ES-I3 (cell line): ENCODE results near the gene LHX1.

Experiments used
- H3K36me3 ChIP-seq: 2 replicates; pipeline ENCODE4 v1.6.1; 2013; ENCODE audit warnings: mild to moderate bottlenecking, low read length, control low read depth, moderate library complexity; ENCODE audit not compliant: insufficient read depth
- H3K4me1 ChIP-seq: 2 replicates; pipeline ENCODE4 v1.6.1; 2013; ENCODE audit warnings: mild to moderate bottlenecking, control low read depth, low read length; ENCODE audit not compliant: insufficient read depth
- H3K9ac ChIP-seq: 2 replicates; pipeline ENCODE4 v1.6.1; 2013; ENCODE audit warnings: low read depth, mild to moderate bottlenecking, low read length, moderate library complexity
- H3K9me3 ChIP-seq: 2 replicates; pipeline ENCODE4 v1.6.1; 2013; ENCODE audit warnings: mild to moderate bottlenecking, low read length, moderate library complexity; ENCODE audit not compliant: control insufficient read depth, insufficient read depth

LHX1 gene

DNA sequence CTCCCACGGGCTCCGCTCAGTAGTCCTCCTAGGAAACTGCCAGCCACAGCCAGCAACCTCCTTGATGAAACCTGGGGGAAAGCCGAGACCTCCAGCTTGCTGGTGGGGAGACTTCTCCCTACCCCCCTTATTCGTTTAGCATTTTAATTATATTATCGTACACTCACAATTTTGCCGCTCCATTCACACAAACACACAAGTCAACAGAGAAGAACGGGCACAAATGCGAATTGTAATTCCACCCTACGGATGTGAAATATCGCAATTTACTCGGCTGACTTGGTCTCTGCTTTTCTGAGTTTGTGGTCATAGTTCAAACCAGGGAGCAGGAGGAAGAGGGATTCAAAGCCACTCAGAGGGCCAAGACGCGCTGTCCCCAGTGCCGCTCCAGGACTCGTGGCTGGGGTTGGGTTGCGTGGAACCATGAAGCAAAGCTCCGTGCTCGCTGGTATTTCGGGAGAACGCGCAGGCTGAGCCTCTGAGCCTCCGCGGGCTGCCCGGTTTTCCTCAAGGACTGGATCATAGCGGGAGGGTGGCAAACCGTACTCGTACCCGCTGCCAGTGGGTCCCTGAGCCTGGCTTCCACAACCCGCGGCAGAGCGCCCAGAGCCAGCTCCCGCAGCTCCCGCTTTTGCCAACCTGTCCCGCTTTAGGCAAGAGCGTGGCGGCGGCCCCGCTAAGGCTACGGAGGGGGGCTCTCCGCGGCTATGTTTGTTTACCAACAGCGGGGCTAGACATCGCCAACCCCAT lies 2.0 kb downstream of the LHX1 start:
- H3K4me1 ChIP-seq: peaks cover 12% of the 10 kb centered on the region
- no peaks in the 10 kb centered on the region for H3K36me3 ChIP-seq
- H3K9ac ChIP-seq: peak overlapping the region; percentile 64; the same call in 1 of the 2 replicates
- no peaks in the 10 kb centered on the region for H3K9me3 ChIP-seq

- H3K9me3 ChIP-seq: no peaks in the 10 kb centered on the region
- H3K4me1 ChIP-seq: peaks cover 12% of the 10 kb centered on the region
- H3K36me3 ChIP-seq: no peaks in the 10 kb centered on the region
- H3K9ac ChIP-seq: no peak overlapping the region; the same call in 1 of the 2 replicates
Measured at GRCh38 chr17:36939802-36940312, 2.6 kb downstream of the LHX1 start.

GRCh38 chr17:36940313-36941264 lies 3.3 kb downstream of the LHX1 start:
- H3K36me3 ChIP-seq: no peaks in the 10 kb centered on the region
- H3K9me3 ChIP-seq: no peaks in the 10 kb centered on the region
- H3K4me1 ChIP-seq: peaks cover 13% of the 10 kb centered on the region
- no peak overlapping the region for H3K9ac ChIP-seq

DNA sequence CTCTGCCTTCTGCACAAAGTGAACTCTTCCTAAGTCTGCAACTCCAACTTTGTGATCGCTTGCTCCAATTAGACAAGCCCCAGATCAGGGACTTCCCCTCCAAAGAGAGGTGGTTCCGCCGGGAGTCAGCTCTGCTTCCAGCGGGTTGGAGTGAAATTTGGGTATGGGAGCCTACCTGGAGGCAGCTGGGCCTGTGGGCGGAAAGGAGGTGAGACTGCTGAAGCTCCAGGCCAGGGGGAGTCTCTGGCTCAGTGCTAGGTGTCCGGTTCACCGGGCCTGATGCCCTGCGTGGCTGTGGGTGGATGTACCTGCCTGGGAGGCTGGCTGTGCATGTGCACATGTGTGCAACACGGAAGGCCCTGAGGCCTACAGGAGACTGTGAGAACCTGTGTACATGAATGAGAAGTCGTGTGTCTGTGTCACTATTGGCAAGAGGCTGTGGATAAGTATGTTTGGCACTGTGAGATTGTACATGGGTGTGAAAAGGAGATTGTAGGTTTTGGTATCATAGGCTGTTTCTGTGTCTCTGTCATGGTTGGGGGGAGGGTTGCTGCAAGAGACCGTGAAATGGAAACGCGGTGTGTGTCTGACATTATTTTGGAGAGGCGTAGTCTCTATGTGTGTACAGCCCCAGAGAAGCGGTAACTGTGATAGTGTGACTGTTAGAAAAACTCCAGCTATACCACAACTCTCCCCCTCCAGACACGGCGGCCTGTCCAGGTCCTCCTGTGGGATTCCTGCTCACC lies 4.2 kb downstream of the LHX1 start:
- H3K9ac ChIP-seq: peak overlapping the region; percentile 45; the same call in 1 of the 2 replicates
- H3K36me3 ChIP-seq: no peaks in the 10 kb centered on the region
- peaks cover 17% of the 10 kb centered on the region for H3K4me1 ChIP-seq
- H3K9me3 ChIP-seq: no peaks in the 10 kb centered on the region

- H3K9me3 ChIP-seq: no peaks in the 10 kb centered on the region
- H3K9ac ChIP-seq: peak overlapping the region; percentile 45; the same call in 1 of the 2 replicates
- no peaks in the 10 kb centered on the region for H3K36me3 ChIP-seq
- peaks cover 21% of the 10 kb centered on the region for H3K4me1 ChIP-seq
Measured at GRCh38 chr17:36942019-36942599, 4.8 kb downstream of the LHX1 start.

DNA sequence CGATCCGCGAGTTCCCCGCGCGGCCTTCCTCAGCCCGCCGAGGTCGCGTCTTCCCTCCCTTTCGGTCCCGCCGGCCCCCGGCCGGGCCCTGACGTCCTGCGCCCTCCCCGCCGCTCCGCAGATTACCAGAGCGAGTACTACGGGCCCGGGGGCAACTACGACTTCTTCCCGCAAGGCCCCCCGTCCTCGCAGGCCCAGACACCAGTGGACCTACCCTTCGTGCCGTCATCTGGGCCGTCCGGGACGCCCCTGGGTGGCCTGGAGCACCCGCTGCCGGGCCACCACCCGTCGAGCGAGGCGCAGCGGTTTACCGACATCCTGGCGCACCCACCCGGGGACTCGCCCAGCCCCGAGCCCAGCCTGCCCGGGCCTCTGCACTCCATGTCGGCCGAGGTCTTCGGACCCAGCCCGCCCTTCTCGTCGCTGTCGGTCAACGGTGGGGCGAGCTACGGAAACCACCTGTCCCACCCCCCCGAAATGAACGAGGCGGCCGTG lies 5.4 kb downstream of the LHX1 start:
- Histone ChIP-seq H3K36me3 (no peaks in the 10 kb centered on the region), H3K9me3 (no peaks in the 10 kb centered on the region), H3K9ac (peak overlapping the region; percentile 45; the same call in 1 of the 2 replicates), H3K4me1 (peaks cover 22% of the 10 kb centered on the region)

GRCh38 chr17:36943250-36944191 lies 6.2 kb downstream of the LHX1 start:
- Histone ChIP-seq H3K36me3 (no peaks in the 10 kb centered on the region), H3K9me3 (no peaks in the 10 kb centered on the region), H3K4me1 (peaks cover 22% of the 10 kb centered on the region), H3K9ac (peak overlapping the region; percentile 45; the same call in 1 of the 2 replicates)

DNA sequence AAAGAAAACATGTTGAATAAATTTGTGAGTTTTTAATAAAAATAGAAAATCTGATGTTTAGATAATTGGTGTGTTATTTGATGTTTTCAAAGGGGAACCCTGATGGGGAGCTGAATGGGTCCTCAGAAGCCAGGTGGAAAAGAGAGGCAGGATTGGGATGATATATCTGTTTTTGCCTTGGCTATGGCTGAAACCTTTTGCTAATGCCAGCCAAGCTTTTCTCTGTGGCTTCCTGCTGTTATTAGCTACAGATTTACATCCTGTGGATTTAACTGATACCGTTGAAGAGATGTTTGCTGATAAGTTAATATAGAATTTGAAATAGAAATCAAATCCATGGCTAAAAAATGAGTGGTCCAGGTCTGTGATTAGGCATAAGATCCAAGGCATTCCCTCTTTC lies 7.3 kb downstream of the LHX1 start:
- Histone ChIP-seq H3K9ac (no peak overlapping the region), H3K36me3 (no peaks in the 10 kb centered on the region), H3K4me1 (peaks cover 19% of the 10 kb centered on the region), H3K9me3 (no peaks in the 10 kb centered on the region)

- no peaks in the 10 kb centered on the region for H3K9me3 ChIP-seq
- H3K9ac ChIP-seq: no peak overlapping the region
- H3K4me1 ChIP-seq: peaks cover 19% of the 10 kb centered on the region
- no peaks in the 10 kb centered on the region for H3K36me3 ChIP-seq
Measured at GRCh38 chr17:36945140-36945539, 7.9 kb downstream of the LHX1 start.

DNA sequence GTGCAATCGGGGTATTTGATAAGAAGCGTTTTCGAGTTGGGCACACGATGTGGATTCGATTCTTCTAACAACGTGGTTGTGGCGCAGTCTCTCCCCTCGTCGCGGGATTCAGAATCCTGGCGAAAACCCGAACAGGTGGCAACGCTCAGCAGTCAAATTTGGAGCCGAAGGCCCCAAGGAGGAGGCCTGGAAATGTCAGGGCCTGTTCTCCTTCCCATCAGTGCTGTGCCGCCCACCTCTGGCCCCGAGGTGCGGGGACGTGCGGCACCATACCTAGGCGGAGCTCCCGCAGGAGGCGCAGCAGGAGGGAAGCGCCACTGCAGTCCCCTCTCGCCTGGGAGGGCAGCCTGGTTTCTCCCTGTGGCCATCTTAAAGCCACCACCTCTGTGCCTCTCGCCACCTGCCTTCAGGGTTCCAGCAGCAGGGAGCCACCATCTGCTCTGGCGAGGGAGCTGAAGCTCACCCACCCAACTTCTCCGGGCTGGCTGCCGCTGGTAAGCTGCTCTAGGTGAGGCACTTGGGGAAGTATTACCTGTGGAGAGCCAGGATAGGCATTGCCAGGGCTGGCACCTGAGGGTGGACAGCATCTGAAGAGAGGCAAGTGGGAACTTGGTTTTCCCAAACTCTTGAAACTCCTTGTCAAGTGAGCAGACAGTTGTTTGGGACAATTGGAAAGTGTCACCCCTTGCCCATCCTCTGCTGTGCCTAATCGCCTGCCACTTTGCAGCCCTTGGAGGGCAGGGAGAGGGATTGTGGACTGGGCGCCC lies 8.9 kb downstream of the LHX1 start:
- Histone ChIP-seq H3K36me3 (no peaks in the 10 kb centered on the region), H3K4me1 (peaks cover 18% of the 10 kb centered on the region), H3K9ac (no peak overlapping the region; the same call in 1 of the 2 replicates), H3K9me3 (no peaks in the 10 kb centered on the region)

- Histone ChIP-seq H3K4me1 (peaks cover 12% of the 10 kb centered on the region), H3K9ac (no peak overlapping the region), H3K9me3 (no peaks in the 10 kb centered on the region), H3K36me3 (no peaks in the 10 kb centered on the region)
Measured at GRCh38 chr17:36946726-36947091, 9.4 kb downstream of the LHX1 start.

DNA sequence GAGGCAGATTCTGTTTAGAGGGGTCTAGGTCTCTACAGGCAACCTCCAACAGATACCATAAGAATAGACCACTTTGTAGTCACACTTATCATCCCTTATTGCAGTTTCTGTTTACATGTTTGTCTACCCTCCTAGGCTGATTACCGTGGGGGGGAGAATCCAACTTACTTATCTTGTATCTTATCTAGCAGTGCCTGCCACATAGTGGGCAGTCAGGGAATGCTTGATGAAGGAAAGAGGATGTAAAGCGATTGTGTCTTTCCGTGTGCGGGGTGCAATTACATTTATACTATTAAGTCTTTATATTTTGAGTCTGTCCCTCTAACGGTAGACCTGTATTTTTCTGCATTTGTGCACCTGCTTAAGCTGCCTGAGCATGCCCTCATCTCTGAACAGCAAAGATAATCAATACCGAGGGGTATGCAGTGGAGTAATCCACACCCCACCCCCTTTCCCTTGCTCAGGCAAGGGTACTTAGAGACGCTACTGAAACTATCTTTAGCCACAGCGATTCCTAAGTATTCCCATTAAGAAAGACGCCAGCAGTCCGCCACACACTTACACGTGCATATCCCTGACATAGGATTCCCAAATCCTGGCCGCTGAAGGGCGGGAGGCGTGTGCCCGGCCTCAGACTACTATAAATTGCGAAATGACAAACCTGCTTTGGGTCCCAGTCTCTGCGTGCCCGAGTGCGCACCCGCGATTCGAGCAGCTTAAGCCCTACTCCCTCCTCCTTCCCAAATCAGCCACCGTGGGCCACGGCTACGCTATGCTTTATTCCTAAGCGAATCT lies 10.8 kb downstream of the LHX1 start:
- Histone ChIP-seq H3K36me3 (0 out of 2 replicates have a peak, but pooled peaks cover 2% of the 10 kb centered on the region), H3K9me3 (no peaks in the 10 kb centered on the region), H3K4me1 (peaks cover 11% of the 10 kb centered on the region), H3K9ac (peak overlapping the region; percentile 82)
